Bronchial epithelial cell (primary cell): ENCODE results near the gene LATS2. TPM values are rescaled to one million over a fixed set of nuclear protein-coding genes. Genes with fewer than 3 reads are reported as not detected.

ENCODE experiments used
- DNase-seq: peaks from one replicate; pipeline ENCODE4 v3.0.0-alpha.2; 2010; ENCODE audit warnings: low read depth
- FAIRE-seq: peaks from 2 replicates; lab custom pipeline; 2011; peaks lifted over from hg19 to GRCh38; lab: Jason Lieb, UNC
- H3K27me3 ChIP-seq: 2 replicates; pipeline ENCODE4 v1.5.1; 2011; ENCODE audit warnings: low read length; ENCODE audit not compliant: control insufficient read depth, insufficient read depth
- H3K36me3 ChIP-seq: 2 replicates; pipeline ENCODE4 v1.5.1; 2011; ENCODE audit warnings: low read length; ENCODE audit not compliant: control insufficient read depth, insufficient read depth
- H3K4me3 ChIP-seq: 2 replicates; pipeline ENCODE4 v1.5.1; 2011; ENCODE audit warnings: mild to moderate bottlenecking, low read depth, low read length, control low read depth
- CTCF ChIP-seq: IDR thresholded peaks from 2 replicates; pipeline ENCODE4 v1.5.1; 2011; ENCODE audit warnings: mild to moderate bottlenecking, moderate library complexity, low read length, control low read depth, inconsistent platforms; ENCODE audit not compliant: insufficient read depth, severe bottlenecking
- total RNA-seq: library from RNA; depleted of rRNA; stranded (reverse); fragments of >200 nt; gene quantifications from 2 replicates; pipeline ENCODE4 v1.2.1, GENCODE V29; 2014

The LATS2 gene
- total RNA-seq, 1 donor from 2014 or later = 5.3 TPM

DNA sequence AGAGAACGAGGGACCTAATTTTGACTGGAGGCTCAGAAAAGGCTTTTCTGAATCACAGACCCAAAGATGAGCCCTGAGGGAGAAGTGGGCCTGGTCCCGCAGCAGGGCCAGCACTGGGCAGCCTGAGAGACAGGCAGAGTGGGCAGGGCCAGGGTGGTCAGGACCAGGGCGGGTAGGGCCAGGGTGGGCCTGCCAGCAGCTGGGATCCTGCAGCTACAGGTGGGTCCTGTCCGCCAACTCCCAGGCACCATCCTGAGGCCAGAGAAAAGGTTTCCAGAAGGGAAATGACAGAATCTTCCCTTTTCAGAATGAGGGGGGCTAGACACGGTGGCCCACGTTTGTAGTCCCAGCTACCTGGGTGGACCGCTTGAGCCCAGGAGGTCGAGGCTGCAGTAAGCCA is 23.7 kb downstream of the LATS2 start:
- no peak for TF ChIP-seq CTCF
- FAIRE-seq (no peak), DNase-seq (no peak)
- Histone ChIP-seq H3K27me3 (no peaks in the 10 kb centered on the region), H3K4me3 (no peak overlapping the region), H3K36me3 (peaks cover 4% of the 10 kb centered on the region)

DNA sequence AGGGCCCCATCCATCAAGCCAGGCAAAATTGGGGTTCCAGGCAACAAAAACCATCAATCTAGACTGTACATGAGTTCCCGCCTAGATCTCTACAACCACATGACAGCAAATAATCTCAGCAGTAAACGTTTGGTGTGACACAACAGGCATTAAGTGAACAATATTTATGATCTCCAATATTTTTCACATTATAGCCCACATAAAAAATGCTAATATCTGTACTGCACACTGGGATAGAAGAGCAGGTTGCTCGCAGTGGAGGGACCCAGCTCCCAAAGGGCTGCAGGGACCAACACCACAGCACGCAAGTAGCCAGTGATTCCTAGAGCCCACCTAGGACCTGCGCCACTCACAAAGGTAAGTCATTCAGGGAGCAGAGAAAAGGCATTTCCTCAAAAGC is 25.9 kb downstream of the LATS2 start:
- DNase-seq (no peak), FAIRE-seq (no peak)
- Histone ChIP-seq H3K27me3 (no peaks in the 10 kb centered on the region), H3K4me3 (no peak overlapping the region), H3K36me3 (peaks cover 4% of the 10 kb centered on the region)
- no peak for TF ChIP-seq CTCF

DNA sequence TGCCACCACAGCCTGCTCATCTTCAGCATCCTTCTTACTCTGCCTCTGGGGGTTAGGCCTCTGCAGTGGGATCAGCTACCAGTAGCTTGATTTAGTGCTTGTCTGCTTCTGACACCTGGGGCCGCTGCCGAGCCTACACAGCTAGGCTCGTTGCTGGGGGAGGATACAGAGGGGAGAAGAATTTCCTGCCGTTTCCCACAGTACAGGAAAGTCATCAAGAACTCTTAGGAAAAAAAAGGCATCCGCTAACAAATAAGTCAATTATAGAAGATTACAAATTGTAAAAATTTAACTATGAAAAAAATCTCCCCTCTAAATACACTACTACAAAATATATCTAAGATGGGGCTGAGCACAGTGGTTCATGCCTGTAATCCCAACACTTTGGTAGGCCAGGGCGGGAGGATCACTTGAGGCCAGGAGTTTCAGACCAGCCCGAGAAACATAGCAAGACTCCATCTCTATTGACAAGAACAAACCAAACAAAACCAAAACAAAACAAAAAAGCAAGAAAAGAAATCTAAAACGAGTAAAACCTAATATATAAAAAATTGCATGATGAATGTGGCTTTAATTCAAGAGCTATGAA is 26.7 kb downstream of the LATS2 start:
- peaks cover 4% of the 10 kb centered on the region for H3K36me3 ChIP-seq
- DNase-seq (no peak), FAIRE-seq (no peak)
- H3K27me3 ChIP-seq = no peaks in the 10 kb centered on the region
- no peak overlapping the region for H3K4me3 ChIP-seq
- TF ChIP-seq CTCF = no peak

DNA sequence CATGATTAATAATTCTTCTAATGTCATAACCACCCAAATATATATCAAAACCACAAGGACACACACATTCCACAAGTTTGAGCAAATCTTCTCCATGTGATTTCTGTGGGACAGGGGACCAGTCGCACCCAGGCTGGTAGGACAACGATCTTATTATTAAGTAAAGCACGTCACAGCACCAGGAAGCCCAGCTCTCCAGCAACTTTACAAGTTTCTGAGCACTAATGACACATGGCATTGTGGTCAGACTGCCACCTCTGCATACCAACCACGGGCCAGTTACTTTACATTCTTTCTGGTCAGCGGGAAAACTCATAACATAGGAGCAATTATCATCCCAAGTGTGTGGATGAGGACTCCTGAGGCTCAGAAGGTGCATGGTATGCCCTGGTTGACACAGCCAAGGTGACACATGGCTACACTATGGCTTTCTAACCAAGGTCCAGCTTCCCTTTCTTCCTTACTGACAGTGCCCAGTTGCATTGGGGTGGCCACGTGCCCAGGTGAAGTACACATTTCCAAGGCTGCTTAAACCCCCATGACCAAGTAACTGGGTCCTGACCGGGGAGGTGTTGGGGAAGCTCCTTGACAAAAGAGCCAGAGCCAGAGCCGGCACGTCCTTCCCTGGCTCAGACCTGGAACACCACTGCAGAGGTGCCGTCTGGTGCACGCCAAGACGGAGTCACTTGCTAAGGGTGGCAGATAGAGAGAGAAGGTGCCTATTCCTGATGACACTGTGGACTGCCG is 27.4 kb downstream of the LATS2 start:
- H3K4me3 ChIP-seq = no peak overlapping the region
- no peaks in the 10 kb centered on the region for H3K27me3 ChIP-seq
- peaks cover 2% of the 10 kb centered on the region for H3K36me3 ChIP-seq
- FAIRE-seq = no peak
- no peak for DNase-seq
- no peak for TF ChIP-seq CTCF

GRCh38 chr13:21033212-21033840 is 28.1 kb downstream of the LATS2 start:
- FAIRE-seq = no peak
- no peak for TF ChIP-seq CTCF
- DNase-seq = no peak
- no peak overlapping the region for H3K4me3 ChIP-seq
- H3K27me3 ChIP-seq = no peaks in the 10 kb centered on the region
- H3K36me3 ChIP-seq = peaks cover 2% of the 10 kb centered on the region
